Measurements from ENCODE around the gene PSMD8. TPM values are rescaled to one million over a fixed set of nuclear protein-coding genes. Genes with fewer than 3 reads are reported as not detected.

PSMD8 gene
- total and polyA plus RNA-seq, 4 donors = 92.4 to 119 (median 102) TPM

DNA sequence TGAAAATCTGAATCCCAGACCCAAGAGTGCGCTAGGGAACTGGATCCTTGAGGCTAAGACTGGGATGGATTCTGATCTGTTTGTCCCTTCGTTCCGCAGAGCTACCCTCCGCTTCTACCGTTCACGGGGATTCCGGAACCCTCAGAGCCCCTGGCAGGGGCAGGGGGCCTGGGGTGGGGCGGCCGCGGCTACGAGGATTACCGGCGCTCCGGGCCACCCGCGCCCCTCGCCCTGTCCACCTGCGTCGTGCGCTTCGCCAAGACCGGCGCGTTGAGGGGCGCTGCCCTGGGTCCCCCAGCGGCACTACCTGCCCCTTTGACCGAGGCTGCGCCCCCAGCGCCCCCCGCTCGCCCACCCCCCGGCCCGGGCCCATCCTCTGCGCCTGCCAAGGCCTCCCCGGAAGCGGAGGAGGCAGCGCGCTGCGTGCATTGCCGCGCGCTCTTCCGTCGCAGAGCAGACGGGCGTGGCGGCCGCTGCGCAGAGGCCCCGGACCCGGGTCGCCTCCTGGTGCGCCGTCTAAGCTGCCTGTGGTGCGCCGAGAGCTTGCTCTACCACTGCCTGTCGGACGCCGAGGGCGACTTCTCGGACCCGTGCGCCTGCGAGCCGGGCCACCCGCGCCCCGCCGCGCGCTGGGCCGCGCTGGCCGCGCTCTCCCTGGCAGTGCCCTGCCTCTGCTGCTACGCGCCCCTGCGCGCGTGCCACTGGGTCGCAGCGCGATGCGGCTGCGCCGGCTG, 21.2 kb downstream of the PSMD8 start:
- Histone ChIP-seq H3K4me1 (ENCODE audit: control insufficient read depth in 1 of 2, insufficient read depth in 2 of 2, low read length in 2 of 2) (no peaks in the 10 kb centered on the region), H3K27ac (ENCODE audit: low read depth in 1 of 2, low read length in 2 of 2) (no peak overlapping the region), H3K9me3 (ENCODE audit: control insufficient read depth, low read length) (no peaks in the 10 kb centered on the region), H3K4me3 (ENCODE audit: low read length in 2 of 2) (no peak overlapping the region), H3K36me3 (ENCODE audit: control insufficient read depth in 1 of 2, insufficient read depth in 2 of 2, low read length in 1 of 2) (no peaks in the 10 kb centered on the region), H3K27me3 (ENCODE audit: control insufficient read depth in 1 of 2, insufficient read depth in 2 of 2, low read length in 1 of 2) (no peaks in the 10 kb centered on the region)
- DNase-seq (no peak), ATAC-seq (ENCODE audit: low FRiP score) (no peak)
- intact Hi-C loops (cut with DNase I) = loop anchor here in 1 of 2 donors (10.0 kb wide), 1 partner anchor 339 kb away; no protein-coding TSS in a partner anchor
- WGBS, 2 donors = 20 to 22% methylated on average over 57 to 86 of the region's 86 CpGs

- ATAC-seq (ENCODE audit: low FRiP score) (no peak), DNase-seq (peak in 1 of 2 donors; percentile 55)
- Histone ChIP-seq H3K27me3 (ENCODE audit: control insufficient read depth in 1 of 2, insufficient read depth in 2 of 2, low read length in 1 of 2) (no peaks in the 10 kb centered on the region), H3K4me1 (ENCODE audit: control insufficient read depth in 1 of 2, insufficient read depth in 2 of 2, low read length in 2 of 2) (no peaks in the 10 kb centered on the region), H3K9me3 (ENCODE audit: control insufficient read depth, low read length) (no peaks in the 10 kb centered on the region), H3K4me3 (ENCODE audit: low read length in 2 of 2) (no peak overlapping the region), H3K36me3 (ENCODE audit: control insufficient read depth in 1 of 2, insufficient read depth in 2 of 2, low read length in 1 of 2) (no peaks in the 10 kb centered on the region), H3K27ac (ENCODE audit: low read depth in 1 of 2, low read length in 2 of 2) (no peak overlapping the region)
- intact Hi-C loops (cut with DNase I) = loop anchor here in 1 of 2 donors (10.0 kb wide), 1 partner anchor 336 kb away; no protein-coding TSS in a partner anchor
- WGBS, 2 donors = 51 to 63% methylated on average over 9 of the region's 9 CpGs
Observed at GRCh38 chr19:38399081-38399480, 24.7 kb downstream of the PSMD8 start.

- no peak for DNase-seq
- Histone ChIP-seq H3K27me3 (ENCODE audit: control insufficient read depth in 1 of 2, insufficient read depth in 2 of 2, low read length in 1 of 2) (no peaks in the 10 kb centered on the region), H3K4me1 (ENCODE audit: control insufficient read depth in 1 of 2, insufficient read depth in 2 of 2, low read length in 2 of 2) (no peaks in the 10 kb centered on the region), H3K27ac (ENCODE audit: low read depth in 1 of 2, low read length in 2 of 2) (no peak overlapping the region), H3K36me3 (ENCODE audit: control insufficient read depth in 1 of 2, insufficient read depth in 2 of 2, low read length in 1 of 2) (no peaks in the 10 kb centered on the region), H3K4me3 (ENCODE audit: low read length in 2 of 2) (no peak overlapping the region), H3K9me3 (ENCODE audit: control insufficient read depth, low read length) (no peaks in the 10 kb centered on the region)
- no peak for ATAC-seq (ENCODE audit: low FRiP score)
- 31 to 60% methylated on average over 1 of the region's 1 CpG for WGBS, 2 donors
- intact Hi-C loops (cut with DNase I) = loop anchor here in 1 of 2 donors (10.0 kb wide), 1 partner anchor 335 kb away; no protein-coding TSS in a partner anchor
Observed at GRCh38 chr19:38399537-38399936, 25.2 kb downstream of the PSMD8 start.

GRCh38 chr19:38400361-38400760, 26.0 kb downstream of the PSMD8 start:
- intact Hi-C loops (cut with DNase I) = loop anchor here (5.0 to 10.0 kb wide), 2 partner anchors 232 to 484 kb away; no protein-coding TSS in a partner anchor
- Histone ChIP-seq H3K4me1 (ENCODE audit: control insufficient read depth in 1 of 2, insufficient read depth in 2 of 2, low read length in 2 of 2) (no peaks in the 10 kb centered on the region), H3K27ac (ENCODE audit: low read depth in 1 of 2, low read length in 2 of 2) (no peak overlapping the region), H3K36me3 (ENCODE audit: control insufficient read depth in 1 of 2, insufficient read depth in 2 of 2, low read length in 1 of 2) (no peaks in the 10 kb centered on the region), H3K4me3 (ENCODE audit: low read length in 2 of 2) (no peak overlapping the region), H3K9me3 (ENCODE audit: control insufficient read depth, low read length) (no peaks in the 10 kb centered on the region), H3K27me3 (ENCODE audit: control insufficient read depth in 1 of 2, insufficient read depth in 2 of 2, low read length in 1 of 2) (no peaks in the 10 kb centered on the region)
- 56 to 58% methylated on average over 5 of the region's 5 CpGs for WGBS, 2 donors
- DNase-seq (peak in 1 of 2 donors; percentile 48), ATAC-seq (ENCODE audit: low FRiP score) (no peak)

GRCh38 chr19:38401148-38401547, 26.8 kb downstream of the PSMD8 start:
- DNase-seq = no peak
- Histone ChIP-seq H3K9me3 (ENCODE audit: control insufficient read depth, low read length) (no peaks in the 10 kb centered on the region), H3K27me3 (ENCODE audit: control insufficient read depth in 1 of 2, insufficient read depth in 2 of 2, low read length in 1 of 2) (no peaks in the 10 kb centered on the region), H3K4me1 (ENCODE audit: control insufficient read depth in 1 of 2, insufficient read depth in 2 of 2, low read length in 2 of 2) (no peaks in the 10 kb centered on the region), H3K4me3 (ENCODE audit: low read length in 2 of 2) (no peak overlapping the region), H3K27ac (ENCODE audit: low read depth in 1 of 2, low read length in 2 of 2) (no peak overlapping the region), H3K36me3 (ENCODE audit: control insufficient read depth in 1 of 2, insufficient read depth in 2 of 2, low read length in 1 of 2) (no peaks in the 10 kb centered on the region)
- no peak for ATAC-seq (ENCODE audit: low FRiP score)
- 70 to 72% methylated on average over 3 of the region's 3 CpGs for WGBS, 2 donors
- intact Hi-C loops (cut with DNase I) = loop anchor here (5.0 to 10.0 kb wide), 2 partner anchors 231 to 484 kb away; no protein-coding TSS in a partner anchor

GRCh38 chr19:38402623-38402966, 28.2 kb downstream of the PSMD8 start:
- H3K27me3 ChIP-seq (ENCODE audit: control insufficient read depth in 1 of 2, insufficient read depth in 2 of 2, low read length in 1 of 2) = no peaks in the 10 kb centered on the region
- H3K4me1 ChIP-seq (ENCODE audit: control insufficient read depth in 1 of 2, insufficient read depth in 2 of 2, low read length in 2 of 2) = no peaks in the 10 kb centered on the region
- intact Hi-C loops (cut with DNase I) = loop anchor here (5.0 to 10.0 kb wide), 2 partner anchors 230 to 482 kb away; no protein-coding TSS in a partner anchor
- no peaks in the 10 kb centered on the region for H3K9me3 ChIP-seq (ENCODE audit: control insufficient read depth, low read length)
- no peak overlapping the region for H3K27ac ChIP-seq (ENCODE audit: low read depth in 1 of 2, low read length in 2 of 2)
- no peaks in the 10 kb centered on the region for H3K36me3 ChIP-seq (ENCODE audit: control insufficient read depth in 1 of 2, insufficient read depth in 2 of 2, low read length in 1 of 2)
- no peak overlapping the region for H3K4me3 ChIP-seq (ENCODE audit: low read length in 2 of 2)
- ATAC-seq (ENCODE audit: low FRiP score) (no peak), DNase-seq (no peak)
- 3 to 4% methylated on average over 17 to 18 of the region's 18 CpGs for WGBS, 2 donors

GRCh38 chr19:38402967-38403674, 28.8 kb downstream of the PSMD8 start, which contains the start of gene FAM98C:
FAM98C (plus strand) TSS chr19:38403093; CDS start chr19:38403154, 61 bp downstream.
- peak within 1 kb of the TSS; percentile 71 to 76 for H3K4me3 ChIP-seq (ENCODE audit: low read length in 2 of 2)
- no peaks in the 10 kb centered on the region for H3K4me1 ChIP-seq (ENCODE audit: control insufficient read depth in 1 of 2, insufficient read depth in 2 of 2, low read length in 2 of 2)
- H3K36me3 ChIP-seq (ENCODE audit: control insufficient read depth in 1 of 2, insufficient read depth in 2 of 2, low read length in 1 of 2) = no peaks in the 10 kb centered on the region
- H3K27me3 ChIP-seq (ENCODE audit: control insufficient read depth in 1 of 2, insufficient read depth in 2 of 2, low read length in 1 of 2) = no peaks in the 10 kb centered on the region
- 0 to 1% methylated on average over 64 to 82 of the region's 82 CpGs for WGBS, 2 donors
- H3K27ac ChIP-seq (ENCODE audit: low read depth in 1 of 2, low read length in 2 of 2) = peak within 1 kb of the TSS in 1 of 2 donors; percentile 37
- intact Hi-C loops (cut with DNase I) = loop anchor here (5.0 to 10.0 kb wide), 2 partner anchors 229 to 482 kb away; no protein-coding TSS in a partner anchor
- ATAC-seq (ENCODE audit: low FRiP score) (peak; percentile 99), DNase-seq (peak; percentile 98 to 99)
- H3K9me3 ChIP-seq (ENCODE audit: control insufficient read depth, low read length) = no peaks in the 10 kb centered on the region

DNA sequence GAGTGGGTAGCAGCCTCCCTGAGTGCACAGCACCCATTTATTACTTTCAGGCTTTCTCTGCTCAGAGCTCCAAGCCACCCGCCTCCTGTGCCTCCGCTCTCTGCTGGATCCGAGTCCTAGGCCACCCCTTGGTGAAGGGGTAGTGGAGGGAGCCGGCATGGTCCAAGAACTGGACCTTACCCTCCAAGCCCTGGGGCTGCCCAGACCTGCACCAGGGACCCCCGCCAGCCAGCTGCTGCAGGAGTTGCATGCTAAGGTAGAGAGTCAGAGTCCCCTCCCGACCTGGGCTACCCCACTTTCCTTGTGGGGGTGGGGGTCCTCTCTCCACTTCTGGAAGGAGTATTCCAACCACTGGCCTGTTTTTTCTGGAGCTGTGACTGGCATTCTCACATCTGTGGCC, 30.5 kb downstream of the PSMD8 start:
- Histone ChIP-seq H3K4me1 (ENCODE audit: control insufficient read depth in 1 of 2, insufficient read depth in 2 of 2, low read length in 2 of 2) (no peaks in the 10 kb centered on the region), H3K27ac (ENCODE audit: low read depth in 1 of 2, low read length in 2 of 2) (no peak overlapping the region), H3K27me3 (ENCODE audit: control insufficient read depth in 1 of 2, insufficient read depth in 2 of 2, low read length in 1 of 2) (no peaks in the 10 kb centered on the region), H3K9me3 (ENCODE audit: control insufficient read depth, low read length) (no peaks in the 10 kb centered on the region), H3K36me3 (ENCODE audit: control insufficient read depth in 1 of 2, insufficient read depth in 2 of 2, low read length in 1 of 2) (no peaks in the 10 kb centered on the region), H3K4me3 (ENCODE audit: low read length in 2 of 2) (no peak overlapping the region)
- ATAC-seq (ENCODE audit: low FRiP score) = no peak
- intact Hi-C loops (cut with DNase I) = loop anchor here (5.0 to 10.0 kb wide), 3 partner anchors 227 to 480 kb away; no protein-coding TSS in a partner anchor
- DNase-seq = peak in 1 of 2 donors; percentile 56
- WGBS, 2 donors = 90 to 94% methylated on average over 6 of the region's 6 CpGs

All from aorta (tissue), 5 donors.